HUDEP-2 (cell line): Measurements from ENCODE around the gene SUMO3.

ENCODE experiments used
- DNase-seq, 76 experiments: peaks; one replicate each; lab custom pipeline; 2025; ENCODE audit not compliant: unreplicated experiment in 76 of 76; lab: John Stamatoyannopoulos, UW

Gene SUMO3

GRCh38 chr21:44780767-44781459 is 36.9 kb downstream of the SUMO3 start:
- no peak for DNase-seq

GRCh38 chr21:44780137-44780502 is 37.7 kb downstream of the SUMO3 start:
- DNase-seq, result no peak

- DNase-seq, result no peak
Measured at GRCh38 chr21:44779417-44780136, 38.3 kb downstream of the SUMO3 start.

DNA sequence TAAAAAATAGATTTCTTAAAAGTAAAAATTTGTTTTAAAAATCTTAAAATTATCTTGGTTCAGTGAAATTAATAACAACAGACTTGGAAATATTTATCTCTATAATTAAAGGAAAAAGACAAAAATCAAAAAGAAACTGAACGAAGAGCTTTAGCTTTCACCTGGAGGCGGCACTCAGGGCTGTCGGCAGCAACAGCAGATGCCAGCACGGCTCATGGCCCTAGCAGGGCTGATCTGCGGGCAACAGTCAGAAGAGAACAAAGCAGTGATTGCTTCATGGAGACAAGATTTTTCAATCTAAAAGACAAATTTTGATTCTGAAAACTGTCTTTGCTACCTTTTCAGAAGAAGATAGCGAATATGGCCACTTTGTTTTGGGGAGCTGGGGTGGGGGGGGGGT is 38.9 kb downstream of the SUMO3 start:
- no peak for DNase-seq

- DNase-seq, result no peak
Measured at GRCh38 chr21:44778499-44778911, 39.4 kb downstream of the SUMO3 start.

GRCh38 chr21:44778094-44778493 is 39.8 kb downstream of the SUMO3 start:
- no peak for DNase-seq

GRCh38 chr21:44774972-44775371 is 42.9 kb downstream of the SUMO3 start:
- no peak for DNase-seq

DNA sequence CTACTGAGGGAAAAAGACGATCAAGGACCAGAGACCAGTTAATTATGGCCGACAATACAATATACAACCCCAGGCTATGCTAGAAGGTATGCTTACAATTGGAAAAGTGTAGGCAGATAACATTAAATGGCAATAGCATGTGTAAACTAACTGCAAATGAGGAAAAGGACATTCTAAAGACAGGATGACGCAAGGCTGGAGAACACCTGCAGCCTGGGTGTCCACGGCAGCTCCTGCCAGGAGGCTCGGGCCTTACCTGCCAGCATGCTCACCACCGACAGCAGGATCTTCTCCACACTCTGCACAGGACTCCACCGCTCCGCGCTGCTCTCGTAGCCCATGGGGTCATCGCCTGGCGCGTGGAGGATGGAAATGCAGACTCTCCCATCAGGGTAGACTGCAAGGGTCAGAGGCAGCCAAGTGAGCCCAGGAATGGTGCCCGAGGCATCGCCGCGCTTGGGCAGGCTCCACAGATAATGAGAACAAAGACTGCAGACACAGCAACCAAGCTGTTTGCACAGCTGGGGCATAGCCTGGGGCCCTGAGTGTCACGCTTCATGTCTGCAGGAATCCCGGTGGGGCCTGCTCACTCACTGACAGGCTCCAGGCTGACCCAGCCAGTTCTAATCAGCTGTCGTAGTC is 44.5 kb downstream of the SUMO3 start:
- no peak for DNase-seq

DNA sequence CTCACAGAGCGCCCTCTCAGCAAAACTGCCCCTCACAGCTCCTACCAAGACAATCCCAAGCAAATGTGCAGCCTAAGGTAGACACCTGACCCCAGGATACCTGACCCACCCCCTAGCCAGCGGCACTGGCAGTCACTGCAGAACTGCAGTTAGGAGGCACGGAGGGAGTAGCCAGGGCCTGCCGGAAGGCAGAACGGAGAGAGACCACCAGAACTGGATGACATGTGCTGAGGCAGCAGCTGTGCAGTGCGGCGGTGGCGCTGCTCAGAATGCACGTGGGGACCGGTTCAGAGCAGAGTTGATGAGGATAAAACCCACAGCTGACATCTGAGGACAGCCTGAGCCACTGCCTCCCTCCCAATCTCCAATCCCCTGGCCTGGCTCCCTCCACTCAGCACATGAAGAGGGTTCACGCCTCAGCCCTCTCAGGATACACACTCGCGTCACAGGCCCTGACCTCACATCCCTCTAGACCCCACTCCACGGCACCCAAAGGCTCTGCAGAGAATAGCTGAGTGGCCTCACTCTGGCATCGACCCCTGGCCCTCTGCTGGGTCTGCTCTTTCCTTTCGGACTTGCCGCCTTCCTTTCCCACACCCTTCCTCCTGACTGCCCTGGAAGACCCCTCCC is 45.9 kb downstream of the SUMO3 start:
- DNase-seq, result no peak

- DNase-seq, result no peak
Measured at GRCh38 chr21:44767834-44768831, 49.7 kb downstream of the SUMO3 start.

DNA sequence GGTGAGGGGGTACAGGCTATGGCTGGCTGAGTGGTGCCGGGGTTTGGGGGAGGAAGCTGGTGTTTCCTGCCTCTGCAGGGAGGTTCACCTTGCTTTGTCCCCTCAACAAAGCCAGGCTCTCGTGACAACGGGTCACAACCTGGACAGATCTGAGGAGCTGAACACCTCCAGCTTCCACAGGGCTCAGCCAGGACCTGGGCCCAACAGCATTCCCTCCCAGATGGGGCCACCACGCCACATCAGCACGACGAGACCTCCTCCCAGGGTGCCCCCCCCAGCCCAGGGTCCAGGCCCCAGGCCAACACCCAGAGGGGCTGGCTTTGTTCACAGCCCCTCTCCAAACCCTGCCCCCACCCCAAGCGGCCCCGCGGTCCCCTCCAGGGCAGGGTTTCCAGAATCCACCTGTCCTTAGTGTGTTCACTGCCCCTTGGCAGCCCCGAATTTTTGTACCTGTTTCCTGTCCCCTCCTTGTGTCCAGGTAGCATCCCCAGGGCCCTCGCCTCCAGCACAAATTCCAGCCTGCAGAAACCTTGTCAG is 51.0 kb downstream of the SUMO3 start:
- DNase-seq, result peak in 1 of 76 experiments; percentile 13

DNA sequence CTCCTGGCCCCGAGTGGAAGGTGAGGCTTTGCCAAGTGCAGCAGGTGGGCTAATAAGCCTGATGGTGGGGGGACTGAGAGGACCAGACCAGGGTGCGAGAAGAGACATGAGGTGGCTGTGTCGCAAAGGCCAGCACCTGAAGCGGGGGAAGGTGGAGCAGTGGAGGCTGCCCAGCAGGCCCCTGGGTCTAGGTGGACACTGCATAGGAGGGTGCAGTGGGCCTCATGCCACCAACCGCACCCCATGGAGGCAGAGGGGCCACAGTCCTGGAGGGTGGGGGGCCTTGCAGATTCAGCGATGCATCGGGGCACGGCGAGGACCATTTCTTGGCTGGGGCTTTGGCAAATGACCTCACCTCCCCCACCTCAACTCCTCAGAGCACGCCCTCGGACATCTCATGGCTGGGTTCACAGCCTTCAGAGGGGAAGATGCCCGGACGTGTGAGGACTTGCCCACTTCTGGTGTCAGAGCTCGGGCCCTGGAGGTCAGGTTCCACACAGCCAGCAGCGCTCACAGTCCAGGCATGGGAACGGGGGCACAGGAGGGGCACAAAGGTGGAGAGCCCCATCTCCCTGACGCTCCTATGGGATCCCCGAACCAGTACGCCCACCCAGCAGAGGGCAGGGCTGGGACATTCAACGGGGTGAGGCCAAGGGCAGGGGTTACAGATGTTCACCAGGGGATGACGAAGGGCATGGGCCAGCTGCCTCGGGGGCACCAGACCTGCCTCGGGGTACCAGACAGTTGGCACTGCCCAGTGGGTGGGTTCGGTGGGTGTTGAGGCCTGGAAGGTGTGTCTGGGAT is 51.6 kb downstream of the SUMO3 start:
- DNase-seq, result no peak

GRCh38 chr21:44765231-44766013 is 52.4 kb downstream of the SUMO3 start:
- peak in 70 of 76 experiments; percentile 18 to 88 (median 64) for DNase-seq

DNA sequence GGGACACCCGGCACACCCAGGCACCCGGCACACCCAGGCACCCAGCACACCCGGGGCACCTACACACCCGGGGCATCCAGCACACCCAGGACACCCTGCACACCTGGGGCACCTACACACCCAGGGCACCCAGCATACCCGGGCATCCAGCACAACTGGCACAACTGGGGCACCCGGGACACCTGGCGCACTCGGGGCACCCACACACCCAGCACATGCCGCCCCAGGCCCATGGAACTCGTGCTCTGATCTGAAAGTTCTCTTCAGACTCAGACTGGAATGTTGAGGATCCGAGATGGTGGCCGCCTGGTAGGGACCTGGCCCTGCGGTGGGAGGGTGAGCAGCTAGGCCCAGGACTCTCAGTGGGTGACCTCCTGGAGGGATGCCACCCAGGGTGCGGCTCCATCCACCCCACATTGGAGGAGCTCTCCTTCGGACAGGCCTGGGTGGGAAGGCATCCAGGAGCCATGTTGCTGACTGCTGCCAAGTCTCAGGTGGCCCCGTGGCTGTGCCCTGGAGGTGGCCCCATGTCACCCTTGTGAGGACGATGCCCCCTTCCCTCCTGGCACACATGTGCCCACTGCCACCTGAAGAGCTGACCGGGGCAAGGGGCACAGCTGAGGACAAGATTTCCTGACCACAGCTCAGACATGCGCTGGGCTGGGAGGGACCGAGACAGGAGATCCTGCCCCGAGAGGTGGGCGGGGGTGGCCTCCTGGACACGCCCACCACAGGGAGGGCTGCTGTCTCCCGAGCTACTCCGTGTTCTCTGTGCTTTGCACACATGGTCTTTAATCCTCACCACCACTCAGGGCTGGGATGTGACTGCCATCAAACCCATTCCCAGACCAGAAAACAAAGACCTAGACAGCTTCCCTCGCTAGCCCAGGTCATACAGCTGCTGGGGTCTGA is 53.3 kb downstream of the SUMO3 start:
- peak in 34 of 76 experiments; percentile 13 to 58 (median 32) for DNase-seq

- DNase-seq, result no peak
Measured at GRCh38 chr21:44763451-44764318, 54.2 kb downstream of the SUMO3 start.

DNA sequence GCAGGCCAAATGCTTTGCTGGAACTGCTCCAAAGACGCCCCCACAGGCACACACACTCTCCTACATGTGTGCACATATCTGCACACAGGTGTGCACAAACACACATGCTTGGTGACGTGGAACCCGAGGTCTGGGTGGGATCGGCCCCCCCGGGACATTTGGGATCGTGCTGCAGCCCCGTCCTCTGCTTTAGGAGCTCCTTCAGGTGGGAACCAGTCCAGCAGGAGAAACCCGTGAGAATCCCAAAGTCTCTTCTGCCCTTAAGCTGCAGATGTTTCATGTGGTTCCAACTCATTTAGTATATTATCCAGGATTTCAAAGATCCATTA is 54.8 kb downstream of the SUMO3 start:
- no peak for DNase-seq
